HG02870 (cell line): ENCODE measurements around the gene BOLA1.
"Not testable (repeated sequence)": the region's sequence is repeated elsewhere in the genome, so short reads cannot be mapped to it uniquely, and the experiment has no call there.

ENCODE experiments used
- ATAC-seq: cut with Tn5 transposase; IDR thresholded peaks from one replicate; pipeline ENCODE4 v1.9.1; 2021; ENCODE audit warnings: mild to moderate bottlenecking, moderate library complexity; ENCODE audit not compliant: unreplicated experiment

Gene BOLA1

DNA sequence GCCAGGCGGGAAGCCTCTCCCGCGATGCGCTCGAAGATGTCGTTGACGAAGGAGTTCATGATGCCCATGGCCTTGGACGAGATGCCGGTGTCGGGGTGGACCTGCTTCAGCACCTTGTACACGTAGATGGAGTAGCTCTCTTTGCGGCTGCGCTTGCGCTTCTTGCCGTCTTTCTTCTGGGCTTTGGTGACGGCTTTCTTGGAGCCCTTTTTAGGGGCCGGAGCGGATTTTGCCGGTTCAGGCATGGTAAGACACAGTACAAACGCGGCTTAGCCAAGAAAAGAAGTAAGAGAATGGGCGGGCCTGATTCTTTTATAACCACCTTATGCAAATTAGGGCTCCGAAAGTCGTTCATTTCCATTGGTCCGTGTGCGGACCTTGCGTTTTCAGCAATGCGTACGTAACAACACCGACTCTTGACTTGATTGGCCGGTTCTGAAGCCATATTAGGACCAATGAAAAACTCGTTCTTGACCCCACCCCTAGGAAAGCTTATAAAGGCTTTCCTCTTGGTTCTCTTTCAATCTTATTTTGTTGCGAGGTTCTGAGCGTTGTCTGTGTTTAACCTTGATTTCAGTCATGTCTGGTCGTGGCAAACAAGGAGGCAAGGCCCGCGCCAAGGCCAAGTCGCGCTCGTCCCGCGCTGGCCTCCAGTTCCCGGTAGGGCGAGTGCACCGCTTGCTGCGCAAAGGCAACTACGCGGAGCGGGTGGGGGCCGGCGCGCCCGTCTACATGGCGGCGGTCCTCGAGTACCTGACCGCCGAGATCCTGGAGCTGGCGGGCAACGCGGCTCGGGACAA lies 12.8 kb upstream of the BOLA1 start:
- peak; percentile 64 for ATAC-seq

DNA sequence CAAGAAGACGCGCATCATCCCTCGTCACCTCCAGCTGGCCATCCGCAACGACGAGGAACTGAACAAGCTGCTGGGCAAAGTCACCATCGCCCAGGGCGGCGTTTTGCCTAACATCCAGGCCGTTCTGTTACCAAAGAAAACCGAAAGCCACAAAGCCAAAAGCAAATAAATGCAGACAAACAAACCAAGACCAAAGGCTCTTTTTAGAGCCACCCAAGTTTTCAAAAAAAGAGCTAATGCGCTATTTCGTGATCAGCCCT lies 12.2 kb upstream of the BOLA1 start:
- not testable (repeated sequence) for ATAC-seq

DNA sequence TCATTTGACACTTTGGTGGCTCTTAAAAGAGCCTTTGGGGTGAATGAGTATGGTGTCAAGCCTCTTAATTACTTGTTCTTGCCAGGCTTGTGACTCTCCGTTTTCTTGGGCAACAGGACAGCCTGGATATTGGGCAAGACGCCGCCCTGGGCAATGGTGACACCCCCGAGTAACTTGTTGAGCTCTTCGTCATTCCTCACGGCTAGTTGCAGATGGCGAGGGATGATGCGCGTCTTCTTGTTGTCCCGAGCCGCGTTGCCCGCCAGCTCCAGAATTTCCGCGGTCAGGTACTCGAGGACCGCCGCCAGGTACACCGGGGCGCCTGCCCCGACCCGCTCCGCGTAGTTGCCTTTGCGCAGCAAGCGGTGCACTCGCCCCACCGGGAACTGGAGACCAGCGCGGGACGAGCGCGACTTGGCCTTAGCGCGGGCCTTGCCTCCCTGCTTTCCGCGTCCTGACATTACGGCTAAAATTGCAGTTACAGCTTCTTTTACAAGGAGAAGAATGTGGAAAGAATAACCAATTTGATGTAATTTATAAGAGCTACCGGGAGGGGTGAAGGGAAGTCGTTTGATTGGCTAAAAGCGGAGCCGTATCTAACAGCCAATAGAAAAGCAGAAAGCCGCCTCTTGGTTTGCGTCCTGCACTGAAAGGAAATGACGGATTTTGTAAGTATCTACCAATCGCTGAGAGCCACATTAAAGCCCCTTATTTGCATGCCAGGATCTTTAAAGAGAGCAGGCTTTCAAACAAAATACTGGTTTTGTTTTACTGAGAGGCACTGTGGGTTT lies 11.7 kb upstream of the BOLA1 start:
- ATAC-seq = peak; percentile 42

DNA sequence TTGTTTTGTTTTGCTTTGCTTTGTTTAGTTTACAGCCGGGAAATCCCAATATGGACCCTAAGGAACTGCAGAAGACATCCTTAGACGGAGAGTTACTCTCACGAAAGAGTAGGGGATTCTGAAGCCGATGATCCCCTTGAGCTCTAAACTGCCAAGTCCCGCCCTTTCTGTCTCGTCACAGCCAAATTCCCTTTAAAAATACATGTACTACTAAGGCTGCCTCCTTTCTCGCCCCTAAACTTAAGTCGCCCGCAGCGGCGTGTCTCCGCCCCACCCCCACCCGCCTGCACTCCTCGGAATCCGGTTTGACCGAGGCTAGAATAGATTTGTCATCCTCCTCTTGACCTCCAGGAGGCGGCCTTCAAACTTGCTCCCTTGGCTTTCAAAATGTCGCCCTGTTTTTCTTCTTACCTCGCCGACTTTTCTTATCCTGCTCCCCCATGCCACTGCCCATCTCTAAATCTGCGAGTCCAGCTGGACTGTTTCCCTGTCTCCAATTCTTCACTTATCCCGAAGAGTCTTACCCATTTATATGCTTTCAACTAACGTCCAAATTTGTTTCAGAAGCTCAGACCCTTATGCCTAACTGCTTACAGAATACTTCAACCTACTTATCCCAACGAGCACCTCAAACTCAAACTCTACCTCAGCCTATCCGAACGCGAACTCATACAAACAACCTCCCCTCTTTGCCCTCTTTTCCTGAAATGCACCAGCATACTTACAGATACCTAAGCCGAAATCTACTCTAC lies 10.9 kb upstream of the BOLA1 start:
- ATAC-seq = peak; percentile 25

DNA sequence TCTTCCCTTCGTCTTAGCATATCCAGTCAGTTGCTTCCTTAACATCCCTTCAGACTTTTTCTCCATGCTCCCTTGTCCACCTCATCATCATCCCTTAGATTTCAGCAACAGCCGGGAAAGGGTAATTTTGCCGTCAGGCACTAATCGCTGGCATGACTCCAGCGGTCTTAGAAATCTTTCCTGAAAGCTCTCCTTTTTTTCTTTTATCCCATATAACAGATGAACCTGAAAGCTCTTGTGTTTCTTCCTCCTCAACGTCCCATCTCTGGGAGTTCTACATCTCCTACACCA lies 10.4 kb upstream of the BOLA1 start:
- no peak for ATAC-seq

DNA sequence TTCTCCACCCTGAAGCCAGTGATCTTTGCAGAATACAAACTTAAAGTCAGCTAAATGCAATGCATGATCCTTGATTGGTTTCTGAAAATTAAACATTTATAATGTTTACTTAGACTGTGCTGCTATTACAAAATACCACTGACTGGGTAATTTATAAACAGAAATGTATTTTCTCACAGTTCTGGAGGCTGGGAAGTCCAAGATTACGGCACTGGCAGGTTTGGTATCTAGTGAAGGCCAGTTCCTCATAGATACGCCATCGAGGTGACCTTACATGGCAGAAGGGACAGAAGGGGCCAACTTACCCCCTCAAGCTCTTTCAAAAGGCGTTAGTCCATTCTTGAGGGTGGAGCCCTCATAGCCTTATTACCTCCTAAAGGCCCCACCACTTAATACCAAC lies 2.8 kb upstream of the BOLA1 start:
- no peak for ATAC-seq

DNA sequence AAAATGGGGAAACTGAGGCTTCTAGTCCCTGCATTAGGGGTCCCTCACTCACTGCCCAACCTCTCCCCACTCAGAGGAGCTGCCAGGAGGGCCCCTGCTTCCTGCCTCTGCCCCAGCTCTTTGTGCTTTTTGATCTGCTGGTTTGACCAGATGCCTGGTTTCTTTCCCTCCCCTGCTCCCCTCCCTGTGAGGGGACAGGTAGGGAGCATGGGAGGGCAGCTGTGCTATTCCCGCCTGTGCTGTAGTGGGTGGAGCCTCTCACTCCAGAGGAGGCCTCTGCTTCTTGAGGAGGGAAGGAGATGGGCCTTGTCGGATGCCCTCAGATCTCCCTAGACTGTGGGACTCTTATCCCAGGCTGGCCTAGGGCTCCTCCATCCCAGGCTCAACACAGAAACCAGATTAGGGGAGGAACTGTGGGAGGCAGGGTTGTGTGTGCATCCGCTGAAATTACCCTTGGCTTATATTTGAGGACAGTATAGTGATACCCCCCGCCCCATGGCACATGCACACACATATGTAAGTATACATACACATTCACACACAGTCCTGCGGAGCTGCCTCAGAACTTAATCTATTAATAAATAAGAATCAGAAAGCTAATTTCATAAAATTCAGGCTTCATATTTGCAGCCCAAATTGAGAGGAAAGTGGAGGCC lies 4.6 kb downstream of the BOLA1 start:
- ATAC-seq = no peak

DNA sequence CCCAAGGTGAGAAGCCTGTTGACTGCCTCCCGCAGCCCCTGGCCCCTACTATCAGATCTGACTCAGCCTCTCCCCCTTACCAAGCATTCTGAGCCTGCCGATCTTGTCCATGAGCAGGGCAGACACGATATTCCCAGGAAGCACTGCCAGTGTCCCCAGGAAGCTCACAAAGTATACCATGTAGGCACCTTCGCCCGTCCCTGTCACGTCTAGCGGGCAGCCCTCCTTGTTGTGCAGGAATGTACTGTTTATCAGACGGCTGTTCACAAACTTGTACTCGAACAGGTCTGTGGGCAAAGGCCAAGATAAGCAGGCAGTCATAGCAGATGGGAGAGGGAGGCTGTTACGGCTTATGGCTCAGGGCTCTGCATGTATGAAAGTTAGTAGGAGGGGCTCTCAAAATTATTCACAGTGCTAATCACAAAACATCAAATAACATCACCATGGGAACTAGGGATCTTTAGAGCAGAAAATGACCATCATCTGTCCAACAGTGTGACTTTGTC lies 7.3 kb downstream of the BOLA1 start:
- no peak for ATAC-seq

DNA sequence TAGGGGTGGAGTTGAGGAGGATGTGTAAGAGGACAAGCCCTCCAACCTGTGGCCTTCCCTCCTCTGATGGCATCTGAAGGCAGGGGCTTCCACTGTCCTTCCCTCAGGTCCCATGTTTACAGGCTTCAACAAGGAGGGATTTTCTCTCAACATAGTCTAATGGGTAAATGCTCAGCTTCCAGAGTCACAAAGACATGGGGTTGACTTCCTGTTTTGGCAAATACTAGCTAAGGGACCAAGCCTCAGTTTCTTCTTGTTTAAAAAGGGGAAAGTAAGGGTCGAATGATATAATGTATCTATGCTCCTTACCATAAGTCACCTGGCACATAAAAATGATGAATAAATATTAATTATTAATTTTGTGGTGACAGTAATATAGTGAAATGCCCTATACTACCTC lies 15.2 kb downstream of the BOLA1 start:
- ATAC-seq = no peak

DNA sequence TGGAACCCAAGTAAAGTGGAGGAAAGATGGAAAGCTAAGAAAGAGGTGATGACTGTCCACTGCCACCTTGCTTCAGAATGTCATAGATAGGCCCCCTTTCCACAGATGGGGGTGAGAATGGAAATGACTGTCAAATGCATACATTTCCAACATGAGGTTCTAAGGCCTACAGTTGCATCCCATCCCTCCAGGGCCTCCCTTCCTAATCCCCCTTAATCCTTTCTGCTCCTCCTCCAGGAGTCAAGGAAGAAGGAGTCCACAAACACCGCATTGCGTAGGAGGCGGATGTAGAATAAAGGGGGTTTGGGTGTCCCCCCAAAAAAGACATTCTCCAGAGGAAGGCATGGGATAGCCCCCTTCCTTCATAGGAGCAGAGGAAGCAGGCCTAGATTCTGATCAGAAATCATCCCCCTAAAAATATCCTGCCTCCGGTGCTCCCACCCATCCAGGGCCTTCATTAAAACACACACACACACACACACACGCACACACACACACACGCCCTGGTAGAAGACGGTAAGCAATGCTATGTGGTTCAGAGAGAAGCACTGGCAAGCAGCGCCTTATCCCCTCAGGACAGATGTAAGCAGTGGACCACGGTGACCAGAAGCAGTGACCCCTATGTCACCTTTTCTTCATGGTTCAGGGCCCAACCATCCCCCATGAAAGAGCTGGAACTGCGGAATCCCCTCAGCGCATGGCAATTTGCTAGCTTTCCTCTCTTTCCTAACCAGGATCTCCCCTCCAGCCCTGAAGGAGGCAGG lies 16.2 kb downstream of the BOLA1 start:
- no peak for ATAC-seq

DNA sequence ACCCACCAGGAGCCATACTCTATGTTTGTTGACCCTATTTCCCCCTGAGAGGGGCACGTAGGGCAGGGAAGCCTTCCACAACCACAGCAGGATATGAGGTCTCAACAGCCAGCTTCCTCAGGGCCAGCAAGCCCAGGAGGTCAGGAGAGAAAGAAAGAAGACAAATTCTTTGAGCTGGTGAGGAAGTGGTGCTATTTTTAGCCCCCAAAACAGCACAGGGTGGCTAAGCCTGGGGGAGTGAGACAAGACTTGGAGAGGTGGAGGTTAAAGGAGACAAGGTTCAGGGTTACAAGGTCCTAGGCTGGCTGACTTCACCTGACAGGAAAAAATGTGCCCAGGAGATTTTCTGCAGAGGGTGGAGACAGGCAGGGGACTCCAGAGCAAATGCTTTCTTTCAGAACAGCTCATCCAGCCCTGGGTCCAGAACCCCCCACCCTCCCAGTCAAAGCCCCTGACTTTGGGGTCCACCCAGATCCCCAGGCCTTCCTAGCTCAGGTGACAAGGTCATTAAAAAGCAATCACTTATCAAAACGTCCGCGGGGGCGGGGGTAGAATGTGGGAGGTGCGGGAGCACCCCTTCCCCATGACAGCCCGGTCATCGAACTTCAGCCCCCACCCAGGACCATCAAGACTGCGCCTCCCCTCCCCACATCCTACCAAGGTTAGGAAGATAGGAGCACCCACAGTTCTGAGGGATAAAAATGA lies 17.0 kb downstream of the BOLA1 start:
- no peak for ATAC-seq

DNA sequence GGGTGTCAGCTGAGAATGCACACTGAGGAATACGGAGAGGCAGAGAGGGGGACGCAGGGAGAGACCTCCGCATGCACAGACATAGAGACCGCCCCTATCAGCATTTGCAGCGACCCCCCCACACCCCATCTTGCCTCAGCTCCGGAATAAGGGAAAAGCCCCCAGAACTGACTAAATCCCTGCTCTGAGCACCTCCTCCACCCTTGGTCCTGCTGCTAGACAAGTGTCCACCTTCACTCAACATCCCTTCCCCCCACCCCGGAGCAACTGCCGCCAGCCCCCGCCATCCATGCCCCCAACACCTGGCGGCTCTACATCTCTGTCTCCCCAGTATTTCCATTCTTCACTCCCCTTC lies 17.5 kb downstream of the BOLA1 start:
- no peak for ATAC-seq

DNA sequence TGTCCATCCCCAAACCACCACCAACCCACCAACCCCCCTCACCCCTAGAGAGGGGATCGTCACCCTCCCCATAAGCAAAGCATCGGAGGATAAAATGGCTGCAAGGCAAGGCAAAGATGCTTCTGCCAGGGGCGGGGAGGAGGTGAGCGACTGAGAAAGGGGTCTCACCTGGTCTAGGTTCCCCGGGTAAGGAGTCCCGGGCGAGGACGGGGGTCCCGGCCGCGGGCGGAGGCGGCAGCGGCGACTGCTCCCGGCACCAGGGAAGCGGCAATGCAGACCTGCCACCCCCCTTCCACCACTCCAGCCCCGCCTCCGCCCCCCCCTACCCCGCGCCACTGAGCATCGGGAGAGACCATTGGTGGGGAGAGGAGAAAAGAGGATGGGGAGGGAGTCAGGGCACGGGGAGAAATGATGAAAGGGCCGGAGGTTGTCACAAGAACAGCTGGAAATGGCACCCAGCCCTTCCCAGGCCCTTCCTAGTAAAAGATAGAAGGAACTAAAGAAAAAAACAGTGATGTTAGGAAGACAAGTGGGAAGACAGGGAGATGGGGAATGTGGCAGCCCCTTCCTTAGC lies 18.3 kb downstream of the BOLA1 start, which contains the start of gene SV2A:
SV2A (minus strand) TSS at position 274 of the 574 bp plus-strand sequence. CDS start 4,004 bp downstream, outside the sequence.
- ATAC-seq = no peak

DNA sequence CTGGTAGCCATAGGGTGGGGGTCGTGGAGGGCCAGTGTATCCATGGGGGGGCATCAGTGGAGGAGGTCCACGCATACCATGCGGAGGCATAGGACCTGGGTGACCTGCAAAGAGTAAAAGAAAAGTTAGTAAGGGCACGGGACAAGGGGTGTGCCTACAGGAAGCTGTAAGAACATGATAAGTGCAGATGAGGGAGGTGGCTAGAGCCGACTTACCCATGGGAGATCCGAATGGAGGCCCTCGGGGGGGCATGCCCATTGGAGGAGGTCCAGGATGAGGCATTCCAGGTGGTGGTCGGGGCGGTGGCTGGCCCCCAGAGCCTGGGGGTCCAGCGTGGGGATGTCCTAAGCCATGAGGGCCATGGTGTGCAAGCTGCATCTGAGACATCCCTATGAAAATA lies 24.3 kb downstream of the BOLA1 start:
- no peak for ATAC-seq

DNA sequence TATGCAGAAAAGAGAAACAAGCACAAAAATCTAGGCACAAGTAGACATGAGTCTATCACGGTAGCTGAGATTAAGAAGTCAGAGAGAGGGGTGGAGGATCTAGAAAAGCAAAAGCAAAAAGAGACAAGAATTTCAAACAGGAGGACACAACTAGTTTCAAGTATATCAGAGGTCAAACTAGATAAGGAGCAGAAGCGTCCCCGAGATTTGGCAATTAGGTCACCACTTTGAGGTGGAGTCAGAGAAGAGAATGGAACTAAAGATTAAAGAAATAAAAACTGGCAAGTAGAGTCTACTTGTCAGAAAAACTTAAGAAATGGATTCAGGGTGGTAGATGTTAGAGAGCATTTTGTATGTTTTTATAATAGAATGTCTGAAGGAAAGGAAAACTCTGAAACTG lies 26.0 kb downstream of the BOLA1 start:
- no peak for ATAC-seq

DNA sequence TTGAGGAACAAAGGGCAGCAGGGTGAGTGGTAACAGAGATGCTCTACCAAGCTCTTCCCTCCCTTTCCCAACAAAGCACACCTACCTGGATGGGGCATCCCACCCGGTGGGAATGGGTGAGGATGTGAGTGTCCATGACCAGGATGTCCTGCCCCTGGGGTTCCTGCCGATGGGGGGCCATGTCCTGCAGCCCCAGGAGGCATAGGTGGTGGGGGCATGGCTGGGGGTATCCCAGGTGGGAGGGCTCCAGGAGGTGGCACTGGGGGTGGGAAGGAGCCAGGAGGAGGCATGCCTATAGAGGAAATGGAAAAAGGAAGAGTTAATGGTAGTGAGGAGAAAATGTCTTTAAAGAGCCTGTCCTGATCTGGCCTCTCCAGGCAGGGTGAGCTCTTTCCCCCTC lies 26.4 kb downstream of the BOLA1 start:
- ATAC-seq = no peak

DNA sequence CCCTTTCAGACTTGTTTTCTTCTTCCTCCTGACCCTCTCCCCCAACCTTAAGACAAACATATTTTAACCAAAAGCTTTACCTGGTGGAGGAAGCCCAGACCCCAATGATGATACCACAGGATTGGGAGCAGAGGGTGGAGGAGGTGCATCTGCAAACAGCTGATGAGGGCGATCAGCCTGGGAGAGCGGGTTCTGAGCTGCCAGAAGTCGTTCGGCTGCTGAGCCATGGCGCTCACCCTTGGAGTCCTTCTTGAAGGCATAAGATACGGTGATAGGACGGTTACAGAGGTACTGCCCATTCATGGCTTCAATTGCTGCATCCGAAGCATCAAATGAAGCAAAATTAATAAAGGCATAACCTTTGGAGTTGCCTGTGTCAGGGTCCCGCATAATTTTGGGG lies 26.9 kb downstream of the BOLA1 start:
- ATAC-seq = no peak

DNA sequence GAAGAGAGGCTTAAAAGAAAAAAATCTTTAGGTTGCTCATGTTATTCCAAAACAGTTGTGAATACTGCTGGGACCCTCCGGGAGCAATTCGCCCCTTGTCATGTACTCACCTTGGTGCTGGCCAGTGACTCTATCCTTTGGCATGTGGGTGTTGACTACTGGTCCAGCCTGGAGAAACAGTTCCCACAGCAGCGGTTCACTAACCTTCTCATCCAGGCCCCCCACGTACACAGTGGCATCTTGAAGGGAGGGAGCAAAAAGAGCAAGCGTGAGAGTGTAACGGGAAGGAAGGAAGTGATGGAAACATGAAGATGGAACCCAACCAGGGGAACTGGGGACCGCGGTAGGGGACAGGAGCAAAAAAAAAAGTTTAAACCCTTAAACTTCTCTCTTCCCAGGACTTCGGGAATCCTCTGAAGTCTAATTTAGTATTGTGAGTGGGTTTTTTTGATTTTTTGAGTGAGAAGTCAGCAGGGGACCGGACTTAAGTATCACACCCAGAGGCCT lies 27.7 kb downstream of the BOLA1 start:
- ATAC-seq = no peak
